Omental fat pad (tissue), 4 donors: ENCODE results near the gene RETREG2. TPM values are rescaled to one million over a fixed set of nuclear protein-coding genes. Genes with fewer than 3 reads are reported as not detected.

ENCODE experiments used
- ATAC-seq: fragments of 150-250 bp; one replicate; pipeline ENCODE4 v1.9.1; 2016; ENCODE audit warnings: mild to moderate bottlenecking, moderate library complexity; ENCODE audit not compliant: low FRiP score
- DNase-seq: peaks from one replicate; pipeline ENCODE4 v3.0.0-alpha.2; 2019; ENCODE audit warnings: low spot score
- CTCF ChIP-seq, 3 donors: fragments of 450-650 bp; IDR thresholded peaks; one replicate each; pipeline ENCODE4 v1.5.1; 2016 to 2017; ENCODE audit warnings: antibody characterized with exemption in 3 of 3, mild to moderate bottlenecking in 3 of 3, moderate library complexity in 2 of 3
- total RNA-seq, 4 donors: library from RNA; depleted of rRNA; stranded (reverse); fragments of >200 nt; gene quantifications; one replicate each; pipeline ENCODE4 v1.1.0, GENCODE V29; 2016

The RETREG2 gene
- total RNA-seq, 4 donors from 2014 or later, result 48.5 to 73.9 (median 57.7) TPM

GRCh38 chr2:219210196-219210885 lies 32.3 kb downstream of the RETREG2 start:
- ATAC-seq, result no peak
- no peak for TF ChIP-seq CTCF (IDR thresholded peaks at IDR 0.05)
- no peak for DNase-seq

DNA sequence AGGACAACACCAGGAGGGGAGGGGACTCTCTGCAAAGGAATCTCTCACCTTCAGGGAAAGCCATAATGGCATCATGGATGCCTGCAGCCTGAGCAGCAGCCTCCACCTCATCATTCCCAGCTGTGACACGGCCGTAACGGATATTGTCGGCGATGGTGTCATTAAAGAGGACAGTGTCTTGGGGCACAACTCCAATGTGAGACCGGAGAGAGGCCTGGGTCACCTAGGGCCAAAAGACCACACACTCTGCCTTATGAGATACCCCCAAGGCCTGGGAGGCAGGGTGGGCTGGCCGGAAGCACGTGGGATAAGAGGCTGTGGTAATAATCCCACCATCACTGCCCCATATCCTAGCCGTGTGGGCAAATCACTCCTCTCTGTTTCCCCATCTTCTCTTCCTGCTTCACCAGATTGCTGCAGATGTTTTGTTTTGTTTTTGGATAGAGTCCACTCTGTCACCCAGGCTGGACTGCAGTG lies 32.8 kb downstream of the RETREG2 start:
- no peak for ATAC-seq
- TF ChIP-seq CTCF (IDR thresholded peaks at IDR 0.05), result no peak

GRCh38 chr2:219213026-219213415 lies 34.9 kb downstream of the RETREG2 start:
- ATAC-seq, result no peak
- TF ChIP-seq CTCF (IDR thresholded peaks at IDR 0.05), result no peak
- no peak for DNase-seq

More for the DNA sequence above, 32.8 kb downstream of the RETREG2 start:
- no peak for DNase-seq

- TF ChIP-seq CTCF (IDR thresholded peaks at IDR 0.05), result no peak
- DNase-seq, result no peak
Observed at GRCh38 chr2:219213486-219214071, 35.5 kb downstream of the RETREG2 start.

DNA sequence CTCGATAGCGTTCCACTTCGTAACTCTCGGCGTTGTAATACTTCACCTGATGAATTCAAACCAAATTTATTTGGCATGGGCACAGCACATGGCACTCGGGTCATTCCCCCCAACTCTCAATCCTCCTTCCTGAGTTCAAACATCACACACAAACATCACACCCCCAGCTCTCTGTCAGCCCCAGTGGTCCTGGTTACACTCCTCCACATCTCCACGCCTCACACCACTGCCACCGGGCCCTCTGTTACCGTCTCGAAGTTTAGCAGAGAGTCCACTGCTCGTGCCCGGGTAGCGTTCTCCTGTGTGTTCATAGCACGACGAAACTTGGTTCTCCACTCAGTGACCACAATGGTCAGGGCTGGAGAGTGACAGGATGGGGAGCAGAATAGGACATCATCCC lies 36.1 kb downstream of the RETREG2 start:
- TF ChIP-seq CTCF (IDR thresholded peaks at IDR 0.05), result no peak
- ATAC-seq, result no peak
- DNase-seq, result no peak

More at GRCh38 chr2:219213486-219214071, 35.5 kb downstream of the RETREG2 start:
- ATAC-seq, result no peak

- ATAC-seq (no peak), DNase-seq (no peak)
- no peak for TF ChIP-seq CTCF (IDR thresholded peaks at IDR 0.05)
Observed at GRCh38 chr2:219214786-219215185, 36.7 kb downstream of the RETREG2 start.
